ENCODE measurements around the gene CSTF1. TPM values are rescaled to one million over a fixed set of nuclear protein-coding genes. Genes with fewer than 3 reads are reported as not detected.

CSTF1 gene
- total RNA-seq, 1 donor from 2014 or later: 16.9 TPM

DNA sequence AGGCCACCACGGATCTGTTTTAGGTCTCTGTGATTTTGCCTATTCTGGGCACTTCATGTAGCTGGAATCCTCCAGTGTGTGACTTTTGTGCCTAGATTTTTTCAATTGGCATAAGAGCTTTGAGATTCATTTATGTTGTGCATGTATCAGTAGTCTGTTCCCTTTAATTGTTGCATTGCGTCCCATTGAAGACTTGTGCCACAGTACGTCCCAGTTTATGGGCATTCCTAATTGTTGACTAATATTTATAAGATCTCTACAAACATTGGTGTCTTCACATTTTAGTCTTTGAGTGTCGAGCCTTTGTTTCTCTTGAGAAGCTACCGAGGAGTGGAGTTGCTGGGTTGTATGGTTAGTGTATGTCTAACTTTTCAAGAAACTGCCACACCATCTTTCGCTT is 34.4 kb upstream of the CSTF1 start:
- peak overlapping the region; percentile 94 for H3K27ac ChIP-seq (replicated peaks)
- no peak for DNase-seq

DNA sequence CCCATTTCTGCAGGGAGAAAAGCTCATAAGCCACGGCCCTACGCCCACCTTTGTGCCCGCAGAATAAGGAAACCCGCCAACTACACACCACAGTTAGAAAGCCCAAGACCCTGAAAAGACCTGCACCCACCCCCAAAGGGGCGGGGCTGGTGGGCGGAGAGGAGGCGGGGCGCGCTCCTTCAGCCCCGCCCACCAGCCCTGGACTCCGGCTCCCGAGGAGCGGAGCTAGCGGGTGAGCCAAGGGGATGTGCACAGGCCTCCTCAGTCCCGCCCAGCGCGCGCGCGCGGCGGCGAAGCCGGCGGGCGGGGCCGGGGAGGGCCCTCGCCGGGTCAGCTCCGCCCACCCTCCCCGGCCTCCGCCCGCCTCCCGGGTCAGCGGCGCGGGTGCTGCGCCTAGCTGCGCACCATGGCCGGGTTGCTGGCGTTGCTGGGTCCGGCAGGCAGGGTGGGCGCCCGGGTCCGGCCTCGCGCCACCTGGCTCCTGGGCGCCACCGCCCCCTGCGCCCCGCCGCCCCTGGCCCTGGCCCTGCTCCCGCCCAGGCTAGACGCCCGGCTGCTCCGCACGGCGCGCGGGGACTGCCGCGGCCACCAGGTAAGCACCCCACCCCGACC is 33.7 kb upstream of the CSTF1 start, which contains the start of gene FAM210B:
Gene FAM210B (plus strand): TSS at position 375 of the 612 bp plus-strand sequence. CDS start 32 bp downstream, at position 407.
- Histone ChIP-seq H3K36me3 (no peaks in the 10 kb centered on the region), H3K4me1 (peaks cover 49% of the 10 kb centered on the region), H3K4me3 (peak within 1 kb of the TSS; percentile 86), H3K27ac (replicated peaks) (peak within 1 kb of the TSS; percentile 94), H3K27me3 (ENCODE audit: low read depth) (no peaks in the 10 kb centered on the region), H3K9me3 (replicated peaks) (no peaks in the 10 kb centered on the region)
- intact Hi-C loops (cut with micrococcal nuclease): no loop called here
- TF ChIP-seq, protein P1, sequence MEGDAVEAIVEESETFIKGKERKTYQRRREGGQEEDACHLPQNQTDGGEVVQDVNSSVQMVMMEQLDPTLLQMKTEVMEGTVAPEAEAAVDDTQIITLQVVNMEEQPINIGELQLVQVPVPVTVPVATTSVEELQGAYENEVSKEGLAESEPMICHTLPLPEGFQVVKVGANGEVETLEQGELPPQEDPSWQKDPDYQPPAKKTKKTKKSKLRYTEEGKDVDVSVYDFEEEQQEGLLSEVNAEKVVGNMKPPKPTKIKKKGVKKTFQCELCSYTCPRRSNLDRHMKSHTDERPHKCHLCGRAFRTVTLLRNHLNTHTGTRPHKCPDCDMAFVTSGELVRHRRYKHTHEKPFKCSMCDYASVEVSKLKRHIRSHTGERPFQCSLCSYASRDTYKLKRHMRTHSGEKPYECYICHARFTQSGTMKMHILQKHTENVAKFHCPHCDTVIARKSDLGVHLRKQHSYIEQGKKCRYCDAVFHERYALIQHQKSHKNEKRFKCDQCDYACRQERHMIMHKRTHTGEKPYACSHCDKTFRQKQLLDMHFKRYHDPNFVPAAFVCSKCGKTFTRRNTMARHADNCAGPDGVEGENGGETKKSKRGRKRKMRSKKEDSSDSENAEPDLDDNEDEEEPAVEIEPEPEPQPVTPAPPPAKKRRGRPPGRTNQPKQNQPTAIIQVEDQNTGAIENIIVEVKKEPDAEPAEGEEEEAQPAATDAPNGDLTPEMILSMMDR (IDR thresholded peaks at IDR 0.05; ENCODE audit: borderline replicate concordance): no peak
- peak; percentile 88 for DNase-seq

More for the DNA sequence above, 34.4 kb upstream of the CSTF1 start:
- intact Hi-C loops (cut with micrococcal nuclease): no loop called here
- no peaks in the 10 kb centered on the region for H3K27me3 ChIP-seq (ENCODE audit: low read depth)
- H3K36me3 ChIP-seq: no peaks in the 10 kb centered on the region
- TF ChIP-seq, protein P1 (IDR thresholded peaks at IDR 0.05; ENCODE audit: borderline replicate concordance): no peak
- peak overlapping the region; percentile 86 for H3K4me3 ChIP-seq
- H3K9me3 ChIP-seq (replicated peaks): no peaks in the 10 kb centered on the region
- H3K4me1 ChIP-seq: peaks cover 43% of the 10 kb centered on the region

DNA sequence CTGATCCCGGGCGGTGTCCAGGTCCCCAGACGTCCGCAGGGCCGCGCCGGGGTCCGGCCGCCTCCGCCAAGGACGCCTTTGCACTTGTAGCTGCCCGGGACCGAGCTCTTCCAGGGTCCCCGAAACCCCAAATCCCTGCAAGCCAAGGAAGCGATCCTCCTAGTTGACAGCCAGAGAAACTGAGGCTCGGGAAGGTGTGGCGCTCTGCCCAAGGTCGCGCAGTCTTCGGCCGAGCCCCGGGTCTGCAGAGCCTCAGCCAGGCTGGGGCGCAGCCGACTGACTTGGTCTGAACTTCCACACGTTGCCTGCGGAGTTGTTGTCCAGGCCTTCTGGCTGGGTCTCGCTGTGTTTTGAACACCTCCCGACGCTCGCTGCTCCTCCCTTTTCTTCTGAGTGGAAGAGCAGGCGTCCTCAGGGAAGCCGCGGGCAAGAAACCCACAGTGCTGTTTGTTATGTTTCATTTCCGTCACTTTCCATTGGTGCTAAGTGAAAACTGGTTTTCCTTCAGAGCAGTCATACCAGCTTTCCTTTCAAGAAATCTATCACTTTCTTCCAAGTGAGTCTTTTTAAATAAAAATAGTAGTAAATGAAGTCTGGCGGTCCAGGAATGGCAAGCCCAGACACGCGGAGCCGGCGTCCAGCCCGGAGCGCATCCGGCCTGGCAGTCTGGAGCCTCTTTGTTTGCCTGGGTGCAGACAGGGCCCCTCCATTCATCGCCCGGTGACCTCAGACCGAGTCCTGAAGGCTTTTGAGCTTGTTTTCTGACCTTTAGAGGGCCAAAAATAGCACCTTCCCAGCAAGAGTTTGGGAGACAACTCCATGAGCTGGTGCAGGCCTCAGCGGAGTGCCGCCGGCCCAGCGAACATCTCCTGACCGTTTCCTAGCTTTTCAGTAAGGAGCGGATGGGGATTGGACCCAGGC is 33.0 kb upstream of the CSTF1 start:
- Histone ChIP-seq H3K9me3 (replicated peaks) (no peaks in the 10 kb centered on the region), H3K4me1 (peaks cover 50% of the 10 kb centered on the region), H3K27me3 (ENCODE audit: low read depth) (no peaks in the 10 kb centered on the region), H3K4me3 (peak overlapping the region; percentile 86), H3K27ac (replicated peaks) (peak overlapping the region; percentile 94), H3K36me3 (peaks cover under 1% of the 10 kb centered on the region)
- peak; percentile 46 for DNase-seq
- intact Hi-C loops (cut with micrococcal nuclease): no loop called here
- TF ChIP-seq, protein P1 (IDR thresholded peaks at IDR 0.05; ENCODE audit: borderline replicate concordance): no peak

DNA sequence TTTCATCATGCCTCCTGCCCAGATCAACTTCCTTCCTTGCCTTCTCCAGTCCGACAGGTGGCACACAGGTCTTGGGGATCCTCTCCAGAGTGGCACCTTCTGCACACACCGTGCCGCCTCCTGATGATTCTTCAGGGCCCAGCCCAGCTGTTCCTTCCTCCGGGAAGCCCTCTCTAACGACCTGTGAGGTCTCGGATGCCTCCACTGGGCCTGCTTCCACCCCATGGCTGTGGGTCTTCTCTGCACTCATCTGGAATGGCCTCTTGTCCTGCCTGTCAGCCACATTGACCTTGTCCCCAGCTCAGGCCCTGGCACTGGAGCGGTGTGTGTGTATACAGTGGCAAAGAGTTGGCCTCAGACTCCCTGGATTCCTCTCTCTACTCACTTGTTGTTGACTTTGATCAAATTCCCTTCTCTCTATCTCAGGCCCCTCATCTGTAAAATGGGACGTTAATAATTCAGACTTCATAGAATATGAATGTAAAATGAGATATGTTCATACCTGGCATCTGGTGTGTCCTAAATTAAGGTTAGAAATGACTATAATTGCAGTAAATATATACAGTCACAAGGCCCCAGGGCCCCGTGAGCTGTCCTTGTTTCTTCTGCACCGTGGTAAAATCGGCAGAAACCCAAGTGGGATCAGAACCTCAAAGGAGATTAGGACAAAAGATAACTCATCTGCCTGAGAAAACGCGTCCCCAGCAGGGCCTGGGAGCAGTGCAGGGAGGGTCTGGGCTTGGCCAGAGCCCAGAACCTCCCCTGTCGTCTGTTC is 32.1 kb upstream of the CSTF1 start:
- H3K9me3 ChIP-seq (replicated peaks): no peaks in the 10 kb centered on the region
- no peaks in the 10 kb centered on the region for H3K27me3 ChIP-seq (ENCODE audit: low read depth)
- peaks cover 50% of the 10 kb centered on the region for H3K4me1 ChIP-seq
- TF ChIP-seq, protein P1 (IDR thresholded peaks at IDR 0.05; ENCODE audit: borderline replicate concordance): no peak
- peaks cover 9% of the 10 kb centered on the region for H3K36me3 ChIP-seq
- no peak for DNase-seq
- H3K4me3 ChIP-seq: peak overlapping the region; percentile 86
- H3K27ac ChIP-seq (replicated peaks): peak overlapping the region; percentile 94
- intact Hi-C loops (cut with micrococcal nuclease): no loop called here

DNA sequence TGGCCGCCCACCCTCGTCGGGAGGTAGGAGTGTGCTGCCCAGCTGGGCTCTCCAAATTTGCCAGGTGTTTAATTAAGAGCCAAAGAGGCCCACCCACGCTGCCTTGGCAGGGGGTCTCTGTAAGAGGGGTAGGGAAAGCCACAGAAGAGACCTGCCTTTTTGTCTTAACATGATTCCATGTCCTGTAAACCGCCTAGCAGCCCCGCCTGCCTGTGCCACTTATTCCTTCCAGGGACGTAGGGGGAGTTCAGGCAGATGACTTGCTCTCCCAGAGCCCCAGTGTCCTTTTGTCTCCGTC is 31.6 kb upstream of the CSTF1 start:
- H3K4me3 ChIP-seq: peak overlapping the region; percentile 86
- peaks cover 15% of the 10 kb centered on the region for H3K36me3 ChIP-seq
- H3K27ac ChIP-seq (replicated peaks): peak overlapping the region; percentile 94
- TF ChIP-seq, protein P1 (IDR thresholded peaks at IDR 0.05; ENCODE audit: borderline replicate concordance): no peak
- DNase-seq: no peak
- no peaks in the 10 kb centered on the region for H3K27me3 ChIP-seq (ENCODE audit: low read depth)
- no peaks in the 10 kb centered on the region for H3K9me3 ChIP-seq (replicated peaks)
- intact Hi-C loops (cut with micrococcal nuclease): no loop called here
- peaks cover 50% of the 10 kb centered on the region for H3K4me1 ChIP-seq
